Naive thymus-derived CD4-positive, alpha-beta T cell (primary cell): ENCODE results near the gene ATP9A. TPM values are rescaled to one million over a fixed set of nuclear protein-coding genes. Genes with fewer than 3 reads are reported as not detected.

Experiments used
- ATAC-seq: fragments of 150-1000 bp; cut with Tn5 transposase; 2 replicates; pipeline ENCODE4 v1.10.0; 2021; ENCODE audit warnings: mild to moderate bottlenecking, moderate library complexity
- CTCF ChIA-PET: fragments of 350-600 bp; sonication (Branson Sonifier 250); formaldehyde crosslinking; loops from one replicate; lab custom pipeline; 2021; ENCODE audit warnings: antibody characterized with exemption; lab: Charles Lee
- POLR2A ChIA-PET: fragments of 350-600 bp; sonication (Branson Sonifier 250); formaldehyde crosslinking; loops from one replicate; lab custom pipeline; 2021; ENCODE audit warnings: antibody characterized with exemption, inconsistent platforms; lab: Charles Lee
- DNase-seq, 9 donors: peaks; one replicate each; pipeline versions ENCODE4 v3.0.0 to v3.0.0-alpha.2; 2020 to 2022; ENCODE audit warnings: mixed read lengths in 1 of 9
- H3K27ac ChIP-seq: one replicate; pipeline ENCODE4 v1.7.0; 2013; ENCODE audit warnings: mild to moderate bottlenecking, low read depth, low read length, moderate library complexity
- H3K27me3 ChIP-seq, 2 donors: one replicate each; pipeline ENCODE4 v1.7.0; 2013; ENCODE audit warnings: low read length in 2 of 2, mild to moderate bottlenecking in 2 of 2, moderate library complexity in 2 of 2; ENCODE audit not compliant: control insufficient read depth in 2 of 2, insufficient read depth in 2 of 2
- H3K36me3 ChIP-seq, 3 experiments: 1 replicate in 2 of 3; 2 replicates in 1 of 3; pipeline ENCODE4 v1.7.0; 2013; ENCODE audit warnings: low read length in 3 of 3, mild to moderate bottlenecking in 3 of 3, moderate library complexity in 1 of 3; ENCODE audit not compliant: insufficient read depth in 3 of 3, control insufficient read depth in 2 of 3
- H3K4me1 ChIP-seq, 2 donors: one replicate each; pipeline ENCODE4 v1.7.0; 2013; ENCODE audit warnings: low read length in 2 of 2, mild to moderate bottlenecking in 2 of 2, moderate library complexity in 1 of 2; ENCODE audit not compliant: control insufficient read depth in 2 of 2, insufficient read depth in 2 of 2
- H3K4me3 ChIP-seq: 2 replicates; pipeline ENCODE4 v1.7.0; 2013; ENCODE audit warnings: mild to moderate bottlenecking, low read length
- H3K9me3 ChIP-seq, 3 experiments: 1 replicate in 2 of 3; 2 replicates in 1 of 3; pipeline ENCODE4 v1.7.0; 2013; ENCODE audit warnings: low read length in 3 of 3; ENCODE audit not compliant: control insufficient read depth in 2 of 3
- H3K27ac Mint-ChIP-seq, 9 donors: one replicate each; pipeline ENCODE4 v1.8.0; 2020 to 2022; ENCODE audit warnings: mixed read lengths in 9 of 9, mild to moderate bottlenecking in 8 of 9, moderate library complexity in 5 of 9, inconsistent platforms in 2 of 9
- H3K27me3 Mint-ChIP-seq, 5 donors: one replicate each; pipeline ENCODE4 v1.8.0; 2021 to 2022; ENCODE audit warnings: mixed read lengths in 5 of 5, mild to moderate bottlenecking in 1 of 5
- H3K36me3 Mint-ChIP-seq, 5 donors: one replicate each; pipeline ENCODE4 v1.8.0; 2020 to 2022; ENCODE audit warnings: mixed read lengths in 5 of 5, mild to moderate bottlenecking in 3 of 5, inconsistent platforms in 1 of 5
- H3K4me1 Mint-ChIP-seq, 7 donors: one replicate each; pipeline ENCODE4 v1.8.0; 2020 to 2022; ENCODE audit warnings: mixed read lengths in 7 of 7, mild to moderate bottlenecking in 3 of 7, inconsistent platforms in 1 of 7
- H3K4me3 Mint-ChIP-seq, 10 donors: one replicate each; pipeline ENCODE4 v1.8.0; 2020 to 2022; ENCODE audit warnings: mild to moderate bottlenecking in 10 of 10, mixed read lengths in 10 of 10, moderate library complexity in 6 of 10, inconsistent platforms in 2 of 10
- H3K9me3 Mint-ChIP-seq, 11 donors: one replicate each; pipeline ENCODE4 v1.8.0; 2020 to 2022; ENCODE audit warnings: mixed read lengths in 11 of 11, mild to moderate bottlenecking in 4 of 11, inconsistent platforms in 1 of 11, moderate library complexity in 1 of 11
- intact Hi-C, 2 donors: fragments of 100-400 bp; cut with micrococcal nuclease; formaldehyde crosslinking; loops; one replicate each; pipeline ENCODE4 v1.15.1; 2023
- polyA plus RNA-seq, 2 donors: library from polyadenylated mRNA; unstranded; fragments of 300-500 nt; fragmentation: Illumina TruSeq; gene quantifications; one replicate each; pipeline ENCODE4 v1.2.3, GENCODE V29; 2021
- total RNA-seq, 6 experiments: library from RNA in 5 of 6; stranded (reverse) in 5 of 6; gene quantifications; 1 replicate in 5 of 6; 2 replicates in 1 of 6; pipeline ENCODE4 v1.2.3 and lab custom pipeline; 2021 to 2026

Gene ATP9A
- total and polyA plus RNA-seq, 7 experiments from 2014 or later = 0.05 to 2.0 (median 0.83) TPM; not detected in 3

DNA sequence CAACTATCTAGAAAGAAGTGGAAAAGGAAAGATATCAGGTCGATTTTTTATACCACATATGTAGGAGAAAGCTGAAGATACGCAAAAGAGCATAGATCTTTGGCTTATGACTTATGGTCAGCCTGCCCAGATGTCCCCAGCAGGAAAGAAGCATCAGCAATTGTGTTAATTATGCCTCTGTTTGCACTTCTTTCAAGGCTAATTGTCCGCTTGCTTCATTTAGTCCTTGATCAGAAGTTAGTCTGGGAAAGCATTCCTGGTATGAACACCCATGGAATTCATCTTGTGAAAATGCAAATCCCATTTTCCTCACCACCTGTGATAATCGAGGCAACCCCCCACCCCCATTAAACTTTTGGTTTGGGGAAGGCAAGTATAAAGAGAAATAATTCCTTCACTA lies 62.8 kb downstream of the ATP9A start:
- Mint-ChIP-seq H3K27me3 (peaks cover 0 to 21% (median 2%) of the 10 kb centered on the region in 5 donors), H3K27ac (no peak overlapping the region), H3K4me1 (peaks cover 0 to 3% (median 0%) of the 10 kb centered on the region in 7 donors), H3K9me3 (no peaks in the 10 kb centered on the region), H3K36me3 (no peaks in the 10 kb centered on the region), H3K4me3 (no peak overlapping the region)
- H3K4me1 ChIP-seq = no peaks in the 10 kb centered on the region
- DNase-seq (no peak), ATAC-seq (no peak)
- H3K36me3 ChIP-seq = no peaks in the 10 kb centered on the region
- CTCF ChIA-PET = interaction anchor here (0.7 kb wide), 1 partner anchor 304 kb away, joined by 3 read pairs; no protein-coding TSS in a partner anchor
- intact Hi-C loops = no loop called here
- no peaks in the 10 kb centered on the region for H3K27me3 ChIP-seq
- POLR2A ChIA-PET = no interaction called here
- H3K4me3 ChIP-seq = no peak overlapping the region
- no peak overlapping the region for H3K27ac ChIP-seq
- no peaks in the 10 kb centered on the region for H3K9me3 ChIP-seq

DNA sequence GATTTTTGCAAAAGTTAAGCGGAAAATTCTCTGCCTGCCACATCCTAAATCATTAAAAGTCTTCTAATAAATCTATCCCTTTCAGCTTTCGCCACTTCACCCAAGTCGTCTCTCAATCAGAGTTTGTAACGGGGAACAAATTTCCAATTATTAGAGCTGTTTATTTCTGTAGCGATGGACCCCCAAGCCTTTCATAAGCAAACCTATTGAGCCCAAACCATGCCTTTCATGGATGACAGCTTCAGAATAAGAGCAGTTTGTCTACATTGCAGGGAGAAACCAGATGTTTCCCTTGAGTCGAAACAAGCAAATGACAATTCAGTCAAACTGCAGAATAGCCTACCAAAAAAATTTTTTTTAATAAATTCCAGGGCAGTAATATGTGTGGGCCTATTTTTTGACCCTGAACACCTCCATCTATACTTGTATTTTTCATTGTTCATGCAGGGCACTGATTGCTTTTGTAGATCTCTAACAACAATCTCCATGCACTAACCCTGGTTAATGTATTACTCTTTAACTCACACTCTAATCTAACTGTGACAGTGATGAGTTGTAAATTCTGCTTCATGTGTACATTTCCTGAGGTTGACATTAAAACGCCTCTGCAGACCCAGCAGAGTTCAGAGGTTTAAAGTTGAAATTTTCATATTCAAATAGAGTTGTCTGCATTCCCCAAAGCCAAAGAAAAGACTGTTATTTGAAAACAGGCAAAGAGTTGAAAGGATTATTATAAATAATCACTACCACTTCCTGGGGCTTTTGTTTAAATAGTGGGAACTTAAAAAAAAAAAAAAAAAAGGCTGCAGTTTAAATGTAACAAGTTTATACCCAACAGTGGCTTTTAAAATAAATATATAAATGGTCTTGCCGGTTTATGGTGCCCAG lies 64.5 kb downstream of the ATP9A start:
- intact Hi-C loops = no loop called here
- peaks cover 0 to 24% (median 2%) of the 10 kb centered on the region in 5 donors for H3K27me3 Mint-ChIP-seq

DNA sequence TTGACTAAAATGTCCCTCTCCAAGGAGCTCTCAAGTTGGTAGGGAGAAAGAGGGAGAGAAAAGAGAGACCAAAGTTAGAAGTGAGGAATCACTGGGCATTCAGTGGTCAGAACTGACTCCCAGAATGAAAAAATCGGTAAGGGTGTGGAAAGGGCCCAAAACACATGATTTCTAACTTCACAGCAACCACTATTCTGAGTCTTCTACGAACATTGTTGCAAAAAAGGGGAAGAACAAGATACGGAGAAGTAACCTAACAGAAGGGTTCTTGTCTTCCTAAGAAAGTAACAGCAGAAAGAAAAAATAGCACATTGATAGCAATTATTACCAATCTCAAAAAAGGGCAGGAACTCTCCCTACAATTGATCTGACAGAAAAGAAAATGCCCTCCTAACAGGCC lies 65.6 kb downstream of the ATP9A start:
- H3K27me3 Mint-ChIP-seq = peaks cover 0 to 24% (median 5%) of the 10 kb centered on the region in 5 donors
- intact Hi-C loops = no loop called here
- Histone ChIP-seq H3K9me3 (no peaks in the 10 kb centered on the region), H3K27ac (no peak overlapping the region), H3K27me3 (no peaks in the 10 kb centered on the region), H3K4me1 (no peaks in the 10 kb centered on the region), H3K4me3 (no peak overlapping the region), H3K36me3 (no peaks in the 10 kb centered on the region)
- ATAC-seq = no peak
- peaks cover 0 to 3% (median 0%) of the 10 kb centered on the region in 7 donors for H3K4me1 Mint-ChIP-seq
- no peak for DNase-seq
- CTCF ChIA-PET = interaction anchor here (0.7 kb wide), 1 partner anchor 715 kb away, joined by 3 read pairs; no protein-coding TSS in a partner anchor
- H3K9me3 Mint-ChIP-seq = no peaks in the 10 kb centered on the region
- POLR2A ChIA-PET = no interaction called here
- no peak overlapping the region for H3K27ac Mint-ChIP-seq
- no peaks in the 10 kb centered on the region for H3K36me3 Mint-ChIP-seq
- H3K4me3 Mint-ChIP-seq = no peak overlapping the region

More for the DNA sequence above, 64.5 kb downstream of the ATP9A start:
- DNase-seq = no peak
- ChIA-PET CTCF (no interaction called here), POLR2A (interaction anchor here (0.6 kb wide), 1 partner anchor 10 kb away, joined by 4 read pairs; no protein-coding TSS in a partner anchor)
- Histone ChIP-seq H3K27me3 (no peaks in the 10 kb centered on the region), H3K36me3 (no peaks in the 10 kb centered on the region), H3K4me1 (no peaks in the 10 kb centered on the region), H3K9me3 (no peaks in the 10 kb centered on the region), H3K4me3 (no peak overlapping the region), H3K27ac (no peak overlapping the region)
- ATAC-seq = no peak
- H3K9me3 Mint-ChIP-seq = no peaks in the 10 kb centered on the region
- peaks cover 0 to 3% (median 0%) of the 10 kb centered on the region in 7 donors for H3K4me1 Mint-ChIP-seq
- no peak overlapping the region for H3K27ac Mint-ChIP-seq
- H3K36me3 Mint-ChIP-seq = no peaks in the 10 kb centered on the region
- no peak overlapping the region for H3K4me3 Mint-ChIP-seq

DNA sequence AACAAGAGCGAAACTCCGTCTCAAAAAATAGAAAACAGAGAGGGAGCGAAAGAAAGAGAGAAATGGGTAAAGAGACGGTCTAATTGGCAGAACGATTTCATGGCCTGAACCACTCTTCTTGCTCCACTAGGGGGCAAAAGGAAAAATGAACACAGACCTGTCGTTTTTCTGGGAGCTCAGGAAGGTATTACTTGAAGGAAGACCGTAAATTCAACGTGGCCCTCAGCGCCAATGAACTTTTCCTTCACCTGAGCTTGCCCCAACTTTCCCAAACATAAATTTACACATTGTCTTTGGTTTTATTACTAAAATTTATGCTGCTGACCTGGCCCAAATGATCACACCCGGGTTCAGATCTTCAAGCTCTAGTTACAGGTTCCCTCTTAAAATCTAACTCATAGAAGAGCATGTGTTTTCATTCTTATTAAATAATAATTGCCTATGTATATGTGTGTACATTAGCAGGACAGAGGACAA lies 67.3 kb downstream of the ATP9A start:
- Mint-ChIP-seq H3K36me3 (no peaks in the 10 kb centered on the region), H3K9me3 (no peaks in the 10 kb centered on the region), H3K27ac (no peak overlapping the region), H3K4me1 (peaks cover 4 to 15% (median 8%) of the 10 kb centered on the region in 7 donors), H3K27me3 (peaks cover 0 to 34% (median 10%) of the 10 kb centered on the region in 5 donors), H3K4me3 (no peak overlapping the region)
- no peaks in the 10 kb centered on the region for H3K27me3 ChIP-seq
- H3K4me1 ChIP-seq = peaks cover 0 to 1% of the 10 kb centered on the region in 2 donors
- intact Hi-C loops = loop anchor here (1.0 to 2.0 kb wide), 2 partner anchors 382 kb away; no protein-coding TSS in a partner anchor
- ChIA-PET CTCF (no interaction called here), POLR2A (no interaction called here)
- no peak for ATAC-seq
- H3K4me3 ChIP-seq = no peak overlapping the region
- no peaks in the 10 kb centered on the region for H3K9me3 ChIP-seq
- no peaks in the 10 kb centered on the region for H3K36me3 ChIP-seq
- H3K27ac ChIP-seq = no peak overlapping the region
- peak in 1 of 9 donors; percentile 2 for DNase-seq

DNA sequence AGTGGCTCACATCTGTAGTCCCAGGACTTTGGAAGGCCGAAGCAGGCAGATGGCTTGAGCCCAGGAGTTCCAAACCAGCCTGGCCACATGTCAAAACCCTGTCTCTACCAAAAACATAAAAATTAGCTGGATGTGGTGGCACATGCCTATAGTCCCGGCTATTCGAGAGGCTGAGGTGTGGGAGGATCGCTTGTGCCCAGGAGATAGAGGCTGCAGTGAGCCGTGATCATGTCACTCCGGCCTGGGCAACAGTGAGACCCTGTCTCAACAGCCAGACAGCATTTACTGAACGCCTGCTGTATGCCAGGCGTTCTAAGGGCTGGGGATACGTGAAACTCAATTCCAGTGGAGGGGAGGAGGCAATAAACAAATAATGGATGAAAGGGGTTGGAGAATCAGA lies 69.9 kb downstream of the ATP9A start:
- Mint-ChIP-seq H3K4me3 (no peak overlapping the region), H3K9me3 (no peaks in the 10 kb centered on the region), H3K4me1 (peaks cover 4 to 21% (median 13%) of the 10 kb centered on the region in 7 donors), H3K27ac (no peak overlapping the region), H3K27me3 (peaks cover 5 to 22% (median 21%) of the 10 kb centered on the region in 5 donors), H3K36me3 (no peaks in the 10 kb centered on the region)
- ATAC-seq (no peak), DNase-seq (no peak)
- Histone ChIP-seq H3K36me3 (no peaks in the 10 kb centered on the region), H3K27me3 (no peaks in the 10 kb centered on the region), H3K9me3 (no peaks in the 10 kb centered on the region), H3K27ac (no peak overlapping the region), H3K4me1 (peaks cover 0 to 5% of the 10 kb centered on the region in 2 donors), H3K4me3 (no peak overlapping the region)
- intact Hi-C loops = no loop called here
- POLR2A ChIA-PET = no interaction called here
- CTCF ChIA-PET = interaction anchor here (0.6 kb wide), 1 partner anchor 400 kb away, joined by 3 read pairs; no protein-coding TSS in a partner anchor

DNA sequence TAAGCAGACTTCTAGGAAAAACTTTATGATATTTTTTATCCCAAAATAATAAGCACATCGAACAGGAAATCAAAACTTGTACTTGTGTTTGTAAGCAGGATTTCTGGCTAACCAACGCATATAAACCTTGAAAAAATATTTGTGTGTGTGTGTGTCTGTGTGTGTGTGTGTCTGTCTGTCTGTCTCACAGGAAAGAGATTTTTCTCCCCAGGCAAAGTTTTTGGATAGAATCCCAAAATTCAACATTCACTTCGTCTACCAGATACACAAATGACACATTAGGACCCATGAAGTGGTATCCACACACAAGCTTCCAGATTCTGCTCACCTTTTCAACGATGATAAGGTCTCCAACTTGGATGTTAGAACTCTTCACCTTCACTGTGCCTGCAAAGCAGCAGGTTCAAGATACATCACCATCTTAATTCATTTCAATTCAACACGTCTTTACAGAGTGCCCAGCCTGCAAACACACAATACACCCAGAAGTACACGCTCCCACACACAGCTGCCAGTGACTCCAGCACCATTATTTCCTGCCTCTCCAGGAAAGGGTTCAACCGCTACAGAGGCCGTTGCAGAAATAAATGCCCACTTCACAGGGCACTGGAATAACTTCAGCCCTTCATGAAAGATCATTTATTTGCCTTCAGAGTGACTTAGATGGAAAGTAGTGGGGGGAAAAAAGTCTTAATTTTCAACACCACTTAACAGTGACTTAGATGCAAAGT lies 70.9 kb downstream of the ATP9A start:
- peaks cover 0 to 5% of the 10 kb centered on the region in 2 donors for H3K4me1 ChIP-seq
- H3K36me3 Mint-ChIP-seq = no peaks in the 10 kb centered on the region
- ChIA-PET CTCF (interaction anchor here (0.6 kb wide), 1 partner anchor 399 kb away, joined by 3 read pairs; no protein-coding TSS in a partner anchor), POLR2A (no interaction called here)
- H3K9me3 Mint-ChIP-seq = no peaks in the 10 kb centered on the region
- H3K27me3 Mint-ChIP-seq = peaks cover 7 to 27% (median 21%) of the 10 kb centered on the region in 5 donors
- no peak overlapping the region for H3K27ac ChIP-seq
- no peaks in the 10 kb centered on the region for H3K9me3 ChIP-seq
- DNase-seq (no peak), ATAC-seq (no peak)
- no peaks in the 10 kb centered on the region for H3K36me3 ChIP-seq
- intact Hi-C loops = no loop called here
- H3K4me3 ChIP-seq = no peak overlapping the region
- H3K4me1 Mint-ChIP-seq = peaks cover 4 to 21% (median 13%) of the 10 kb centered on the region in 7 donors
- no peaks in the 10 kb centered on the region for H3K27me3 ChIP-seq
- no peak overlapping the region for H3K4me3 Mint-ChIP-seq
- no peak overlapping the region for H3K27ac Mint-ChIP-seq
